HPDE6-E6E7 (cell line): Measurements from ENCODE around the gene ERH.
A peak's percentile ranks its signal among the peaks of the same experiment; 100 is the strongest.
"Not testable (repeated sequence)": the region's sequence is repeated elsewhere in the genome, so short reads cannot be mapped to it uniquely, and the experiment has no call there.

Source experiments
- DNase-seq: peaks from one replicate; pipeline ENCODE4 v3.0.0; 2011; ENCODE audit warnings: missing footprints; ENCODE audit errors: extremely low spot score

The ERH gene

GRCh38 chr14:69398053-69398817 is at the start of gene ERH, which contains the start of gene SLC39A9:
TSS of gene ERH (minus strand) at chr14:69398299. CDS start at chr14:69398233, 66 bp downstream.
TSS of gene SLC39A9 (plus strand) at chr14:69398692. CDS start at chr14:69399370, 678 bp downstream.
- DNase-seq: peak; percentile 91

GRCh38 chr14:69443296-69443805 is 45.3 kb upstream of the ERH start:
- DNase-seq: no peak

- DNase-seq: no peak
Observed at GRCh38 chr14:69441948-69442347, 43.8 kb upstream of the ERH start.

GRCh38 chr14:69439521-69440270 is 41.6 kb upstream of the ERH start:
- DNase-seq: no peak

GRCh38 chr14:69432364-69432763 is 34.3 kb upstream of the ERH start:
- DNase-seq: no peak

- DNase-seq: no peak
Observed at GRCh38 chr14:69430306-69430939, 32.3 kb upstream of the ERH start.

- DNase-seq: no peak
Observed at GRCh38 chr14:69429643-69430042, 31.5 kb upstream of the ERH start.

- DNase-seq: no peak
Observed at GRCh38 chr14:69428289-69428998, 30.3 kb upstream of the ERH start.

- DNase-seq: no peak
Observed at GRCh38 chr14:69427596-69427995, 29.5 kb upstream of the ERH start.

- DNase-seq: no peak
Observed at GRCh38 chr14:69424149-69424923, 26.2 kb upstream of the ERH start.

GRCh38 chr14:69423279-69423678 is 25.2 kb upstream of the ERH start:
- DNase-seq: no peak

GRCh38 chr14:69416087-69416486 is 18.0 kb upstream of the ERH start:
- DNase-seq: not testable (repeated sequence)

GRCh38 chr14:69413483-69413882 is 15.4 kb upstream of the ERH start:
- no peak for DNase-seq

GRCh38 chr14:69408331-69408960 is 10.3 kb upstream of the ERH start:
- no peak for DNase-seq

- no peak for DNase-seq
Observed at GRCh38 chr14:69405762-69406161, 7.7 kb upstream of the ERH start.

- no peak for DNase-seq
Observed at GRCh38 chr14:69404883-69405282, 6.8 kb upstream of the ERH start.

- DNase-seq: no peak
Observed at GRCh38 chr14:69404478-69404877, 6.4 kb upstream of the ERH start.

- no peak for DNase-seq
Observed at GRCh38 chr14:69401841-69402240, 3.7 kb upstream of the ERH start.

- no peak for DNase-seq
Observed at GRCh38 chr14:69400154-69400553, 2.1 kb upstream of the ERH start.

- no peak for DNase-seq
Observed at GRCh38 chr14:69399750-69400149, 1.7 kb upstream of the ERH start.
